Body of pancreas (tissue), 4 donors: Measurements from ENCODE around the gene RIN3. TPM values are rescaled to one million over a fixed set of nuclear protein-coding genes. Genes with fewer than 3 reads are reported as not detected.

Experiments
- ATAC-seq: fragments of 150-250 bp; one replicate; pipeline ENCODE4 v1.9.1; 2016
- DNase-seq, 4 donors: peaks; one replicate each; pipeline ENCODE4 v3.0.0-alpha.2; 2019
- H3K27ac ChIP-seq, 4 donors: fragments of 200-600 bp; sonication (generic); 1 replicate in 3 of 4; 2 replicates in 1 of 4; pipeline versions ENCODE4 v1.5.1 to v1.6.1; 2016 to 2019; ENCODE audit warnings: mild to moderate bottlenecking in 1 of 4, mixed read lengths in 1 of 4, moderate library complexity in 1 of 4
- H3K27me3 ChIP-seq, 2 donors: fragments of 200-600 bp; sonication (generic); one replicate each; pipeline ENCODE4 v1.6.0; 2016; ENCODE audit warnings: mild to moderate bottlenecking in 1 of 2
- H3K36me3 ChIP-seq, 2 donors: fragments of 200-600 bp; sonication (generic); replicated peaks in 1 of 2; 2 replicates each; pipeline ENCODE4 v1.5.1; 2016; ENCODE audit warnings: low read depth in 2 of 2; ENCODE audit not compliant: insufficient read depth in 1 of 2
- H3K4me1 ChIP-seq: fragments of 200-600 bp; sonication (generic); one replicate; pipeline ENCODE4 v1.6.0; 2016
- H3K4me3 ChIP-seq, 2 donors: fragments of 200-600 bp; sonication (generic); 1 replicate in 1 of 2; 2 replicates in 1 of 2; pipeline ENCODE4 v1.5.1; 2016 to 2019
- H3K9me3 ChIP-seq, 3 donors: fragments of 200-600 bp; sonication (generic); 1 replicate in 2 of 3; 2 replicates in 1 of 3; pipeline ENCODE4 v1.5.1; 2016
- CTCF ChIP-seq, 7 experiments: fragments of 450-650 bp in 4 of 7; fragments of 200-600 bp in 3 of 7; sonication (generic) in 3 of 7; IDR thresholded peaks; one replicate each; pipeline ENCODE4 v1.5.1; 2016 to 2019; ENCODE audit warnings: antibody characterized with exemption in 7 of 7
- POLR2A ChIP-seq, 3 donors: fragments of 450-650 bp; IDR thresholded peaks; one replicate each; pipeline ENCODE4 v1.6.1; 2016; ENCODE audit warnings: antibody characterized with exemption in 3 of 3, mild to moderate bottlenecking in 2 of 3
- WGBS, 2 donors: methylation state at CpG; one replicate each; pipeline ENCODE4 v1.1.5; 2017; 5-methylcytosine and 5-hydroxymethylcytosine counted together
- intact Hi-C: fragments of 100-400 bp; cut with DNase I; formaldehyde crosslinking; loops from one replicate; pipeline ENCODE4 v1.15.1; 2023
- total RNA-seq, 2 donors: library from RNA; depleted of rRNA; stranded (reverse); fragments of >200 nt; gene quantifications; one replicate each; pipeline ENCODE4 v1.1.0, GENCODE V29; 2016

The RIN3 gene
- total RNA-seq, 2 donors from 2014 or later = 2.6 to 3.3 TPM

GRCh38 chr14:92524602-92525185 lies 11.1 kb downstream of the RIN3 start:
- Histone ChIP-seq H3K4me1 (no peaks in the 10 kb centered on the region), H3K4me3 (no peak overlapping the region), H3K36me3 (no peaks in the 10 kb centered on the region), H3K27ac (no peak overlapping the region), H3K9me3 (no peaks in the 10 kb centered on the region), H3K27me3 (no peaks in the 10 kb centered on the region)
- 82 to 96% methylated on average over 4 to 10 of the region's 10 CpGs for WGBS, 2 donors
- intact Hi-C loops = no loop called here
- ATAC-seq (no peak), DNase-seq (no peak)
- TF ChIP-seq CTCF (IDR thresholded peaks at IDR 0.05) (no peak), POLR2A (IDR thresholded peaks at IDR 0.05) (no peak)

GRCh38 chr14:92525322-92526095 lies 11.9 kb downstream of the RIN3 start:
- no peak overlapping the region for H3K4me3 ChIP-seq
- no peaks in the 10 kb centered on the region for H3K4me1 ChIP-seq
- H3K9me3 ChIP-seq = no peaks in the 10 kb centered on the region
- H3K27ac ChIP-seq = no peak overlapping the region
- no peaks in the 10 kb centered on the region for H3K36me3 ChIP-seq
- intact Hi-C loops = no loop called here
- ATAC-seq = no peak
- H3K27me3 ChIP-seq = no peaks in the 10 kb centered on the region
- no peak for TF ChIP-seq POLR2A (IDR thresholded peaks at IDR 0.05)
- no peak for TF ChIP-seq CTCF (IDR thresholded peaks at IDR 0.05)
- WGBS, 2 donors = 79% methylated on average over 11 to 12 of the region's 12 CpGs
- no peak for DNase-seq

- ATAC-seq = no peak
- no peak overlapping the region for H3K4me3 ChIP-seq
- H3K9me3 ChIP-seq = no peaks in the 10 kb centered on the region
- no peak for DNase-seq
- 70 to 79% methylated on average over 13 to 14 of the region's 14 CpGs for WGBS, 2 donors
- H3K36me3 ChIP-seq = no peaks in the 10 kb centered on the region
- H3K27ac ChIP-seq = no peak overlapping the region
- no peaks in the 10 kb centered on the region for H3K27me3 ChIP-seq
- intact Hi-C loops = no loop called here
- TF ChIP-seq POLR2A (IDR thresholded peaks at IDR 0.05) (no peak), CTCF (IDR thresholded peaks at IDR 0.05) (no peak)
- H3K4me1 ChIP-seq = no peaks in the 10 kb centered on the region
These were observed 14.1 kb downstream of the RIN3 start for GRCh38 chr14:92527721-92528120.

GRCh38 chr14:92528486-92529100 lies 15.0 kb downstream of the RIN3 start:
- Histone ChIP-seq H3K36me3 (no peaks in the 10 kb centered on the region), H3K9me3 (no peaks in the 10 kb centered on the region), H3K27ac (no peak overlapping the region), H3K4me3 (no peak overlapping the region), H3K27me3 (no peaks in the 10 kb centered on the region), H3K4me1 (no peaks in the 10 kb centered on the region)
- ATAC-seq (no peak), DNase-seq (no peak)
- whole genome bisulfite sequencing, 2 donors = 76 to 86% methylated on average over 6 to 12 of the region's 14 CpGs
- TF ChIP-seq CTCF (IDR thresholded peaks at IDR 0.05) (no peak), POLR2A (IDR thresholded peaks at IDR 0.05) (no peak)
- intact Hi-C loops = no loop called here
